Pons (tissue), 1 donor: ENCODE measurements around the gene KIF5C.

Source experiments
- DNase-seq: peaks from one replicate; pipeline ENCODE4 v3.0.0-alpha.2; 2016; ENCODE audit warnings: low spot score

The KIF5C gene

GRCh38 chr2:149017116-149017985, 142.3 kb downstream of the KIF5C start:
- DNase-seq: peak; percentile 79

GRCh38 chr2:149018981-149019380, 144.0 kb downstream of the KIF5C start:
- no peak for DNase-seq

GRCh38 chr2:149019768-149020167, 144.7 kb downstream of the KIF5C start:
- DNase-seq: no peak

GRCh38 chr2:149020432-149020851, 145.4 kb downstream of the KIF5C start:
- no peak for DNase-seq

- no peak for DNase-seq
These were observed 146.3 kb downstream of the KIF5C start for GRCh38 chr2:149021271-149021719.

GRCh38 chr2:149021761-149022160, 146.7 kb downstream of the KIF5C start:
- no peak for DNase-seq

- DNase-seq: no peak
These were observed 148.1 kb downstream of the KIF5C start for GRCh38 chr2:149023091-149023490.

- no peak for DNase-seq
These were observed 152.7 kb downstream of the KIF5C start for GRCh38 chr2:149027590-149028250.

GRCh38 chr2:149028377-149028776, 153.3 kb downstream of the KIF5C start:
- DNase-seq: no peak

GRCh38 chr2:149028891-149029290, 153.9 kb downstream of the KIF5C start:
- DNase-seq: no peak

GRCh38 chr2:149029307-149029965, 154.4 kb downstream of the KIF5C start:
- DNase-seq: no peak

- DNase-seq: no peak
These were observed 156.4 kb downstream of the KIF5C start for GRCh38 chr2:149031396-149031795.

- no peak for DNase-seq
These were observed 158.7 kb downstream of the KIF5C start for GRCh38 chr2:149033716-149034115.

- DNase-seq: no peak
These were observed 159.4 kb downstream of the KIF5C start for GRCh38 chr2:149034406-149034805.

- DNase-seq: no peak
These were observed 161.7 kb downstream of the KIF5C start for GRCh38 chr2:149036507-149037293.

- no peak for DNase-seq
These were observed 162.8 kb downstream of the KIF5C start for GRCh38 chr2:149037851-149038250.

GRCh38 chr2:149038442-149039212, 163.6 kb downstream of the KIF5C start, which contains the start of gene LYPD6B:
LYPD6B (plus strand) TSS chr2:149038699; CDS start chr2:149130949, 92,250 bp downstream.
- no peak for DNase-seq

GRCh38 chr2:149039213-149039724, 164.2 kb downstream of the KIF5C start:
- no peak for DNase-seq

GRCh38 chr2:149040451-149040850, 165.4 kb downstream of the KIF5C start:
- DNase-seq: no peak

GRCh38 chr2:149041482-149041881, 166.5 kb downstream of the KIF5C start:
- no peak for DNase-seq

GRCh38 chr2:149042881-149043280, 167.9 kb downstream of the KIF5C start:
- no peak for DNase-seq
